Progenitor cell of endocrine pancreas (in vitro differentiated cells): ENCODE results near the gene CCDC157. TPM values are rescaled to one million over a fixed set of nuclear protein-coding genes. Genes with fewer than 3 reads are reported as not detected.

Experiments
- DNase-seq: peaks from one replicate; pipeline ENCODE4 v3.0.0; 2021; ENCODE audit warnings: low spot score; ENCODE audit not compliant: unreplicated experiment
- H3K27ac Mint-ChIP-seq: 2 replicates; pipeline ENCODE4 v1.8.0; 2021; ENCODE audit warnings: mild to moderate bottlenecking, moderate library complexity, mixed read lengths
- H3K27me3 Mint-ChIP-seq: 2 replicates; pipeline ENCODE4 v1.8.0; 2021; ENCODE audit warnings: mixed read lengths
- H3K36me3 Mint-ChIP-seq: 2 replicates; pipeline ENCODE4 v1.8.0; 2022; ENCODE audit warnings: mixed read lengths; ENCODE audit not compliant: insufficient read depth
- H3K4me1 Mint-ChIP-seq: 2 replicates; pipeline ENCODE4 v1.8.0; 2021; ENCODE audit warnings: low read depth, mixed read lengths
- H3K4me3 Mint-ChIP-seq: 2 replicates; pipeline ENCODE4 v1.8.0; 2021; ENCODE audit warnings: low read depth, mild to moderate bottlenecking, moderate library complexity, mixed read lengths
- H3K9me3 Mint-ChIP-seq: 2 replicates; pipeline ENCODE4 v1.8.0; 2021; ENCODE audit warnings: low read depth, mixed read lengths
- CTCF ChIP-seq: fragments of 200-600 bp; sonication (generic); IDR thresholded peaks from one replicate; pipeline ENCODE4 v1.5.0; 2021; ENCODE audit warnings: antibody characterized with exemption, mild to moderate bottlenecking; ENCODE audit not compliant: unreplicated experiment
- total RNA-seq: library from RNA; stranded (reverse); gene quantifications from 2 replicates; pipeline ENCODE4 v1.2.1, GENCODE V29; 2021

CCDC157 gene
- total RNA-seq, 1 donor from 2014 or later: 13.5 TPM

- no peaks in the 10 kb centered on the region for H3K36me3 Mint-ChIP-seq
- no peak for DNase-seq
- no peak for TF ChIP-seq CTCF
- no peak overlapping the region for H3K4me3 Mint-ChIP-seq
- peaks cover 25% of the 10 kb centered on the region for H3K27me3 Mint-ChIP-seq
- H3K27ac Mint-ChIP-seq: peak overlapping the region; percentile 37
- H3K4me1 Mint-ChIP-seq: peaks cover 10% of the 10 kb centered on the region
- no peaks in the 10 kb centered on the region for H3K9me3 Mint-ChIP-seq
Measured at GRCh38 chr22:30393322-30393680, 36.5 kb downstream of the CCDC157 start.

- Mint-ChIP-seq H3K36me3 (no peaks in the 10 kb centered on the region), H3K4me3 (no peak overlapping the region), H3K27ac (no peak overlapping the region), H3K27me3 (peaks cover 30% of the 10 kb centered on the region), H3K4me1 (peaks cover 13% of the 10 kb centered on the region), H3K9me3 (no peaks in the 10 kb centered on the region)
- TF ChIP-seq CTCF: no peak
- no peak for DNase-seq
Measured at GRCh38 chr22:30393885-30394284, 37.1 kb downstream of the CCDC157 start.

- peaks cover 30% of the 10 kb centered on the region for H3K27me3 Mint-ChIP-seq
- H3K36me3 Mint-ChIP-seq: no peaks in the 10 kb centered on the region
- H3K4me3 Mint-ChIP-seq: peak within 1 kb of the TSS; percentile 84
- no peak for TF ChIP-seq CTCF
- no peaks in the 10 kb centered on the region for H3K9me3 Mint-ChIP-seq
- H3K4me1 Mint-ChIP-seq: peaks cover 13% of the 10 kb centered on the region
- no peak within 1 kb of the TSS for H3K27ac Mint-ChIP-seq
- DNase-seq: peak; percentile 38
Measured at GRCh38 chr22:30396871-30397655, 40.3 kb downstream of the CCDC157 start, which contains the start of gene SEC14L2. SEC14L2 (plus strand) TSS chr22:30397018; CDS start chr22:30397117, 99 bp downstream.

GRCh38 chr22:30397656-30398635 is 41.1 kb downstream of the CCDC157 start:
- H3K36me3 Mint-ChIP-seq: no peaks in the 10 kb centered on the region
- no peaks in the 10 kb centered on the region for H3K9me3 Mint-ChIP-seq
- H3K27me3 Mint-ChIP-seq: peaks cover 30% of the 10 kb centered on the region
- no peak for DNase-seq
- TF ChIP-seq CTCF: no peak
- peak overlapping the region; percentile 73 for H3K27ac Mint-ChIP-seq
- H3K4me3 Mint-ChIP-seq: peak overlapping the region; percentile 84
- peaks cover 13% of the 10 kb centered on the region for H3K4me1 Mint-ChIP-seq
